CD14-positive monocyte (primary cell): Measurements from ENCODE around the gene MED27. TPM values are rescaled to one million over a fixed set of nuclear protein-coding genes. Genes with fewer than 3 reads are reported as not detected.
A peak's percentile ranks its signal among the peaks of the same experiment; 100 is the strongest.

ENCODE experiments used
- DNase-seq, 3 donors: peaks; one replicate each; pipeline ENCODE4 v3.0.0-alpha.2; 2011 to 2022
- H2AFZ ChIP-seq: 2 replicates; pipeline ENCODE4 v1.6.0; 2012; ENCODE audit warnings: mild to moderate bottlenecking, low read depth, low read length, inconsistent platforms; ENCODE audit not compliant: insufficient read depth, poor library complexity, severe bottlenecking
- H3K27ac ChIP-seq, 2 donors: 1 replicate in 1 of 2; 2 replicates in 1 of 2; pipeline ENCODE4 v1.5.1; 2012 to 2013; ENCODE audit warnings: low read length in 2 of 2, control low read depth in 1 of 2, inconsistent platforms in 1 of 2, low read depth in 1 of 2, mild to moderate bottlenecking in 1 of 2
- H3K27me3 ChIP-seq, 2 donors: one replicate each; pipeline versions ENCODE4 v1.6.0 to v1.6.1; 2011 to 2013; ENCODE audit warnings: low read length in 2 of 2; ENCODE audit not compliant: control insufficient read depth in 2 of 2, insufficient read depth in 2 of 2
- H3K36me3 ChIP-seq, 2 donors: replicated peaks in 1 of 2; 1 replicate in 1 of 2; 2 replicates in 1 of 2; pipeline versions ENCODE4 v1.5.1 to v1.6.1; 2012 to 2013; ENCODE audit warnings: low read length in 2 of 2, control low read depth in 1 of 2, inconsistent platforms in 1 of 2, mild to moderate bottlenecking in 1 of 2; ENCODE audit not compliant: insufficient read depth in 2 of 2, control insufficient read depth in 1 of 2
- H3K4me1 ChIP-seq, 2 donors: 1 replicate in 1 of 2; 2 replicates in 1 of 2; pipeline versions ENCODE4 v1.5.1 to v1.6.1; 2012 to 2013; ENCODE audit warnings: low read length in 2 of 2, control low read depth in 1 of 2, inconsistent platforms in 1 of 2, mild to moderate bottlenecking in 1 of 2, moderate library complexity in 1 of 2; ENCODE audit not compliant: insufficient read depth in 2 of 2, control insufficient read depth in 1 of 2
- H3K4me2 ChIP-seq: replicated peaks from 2 replicates; pipeline ENCODE3; 2012; ENCODE audit warnings: low read length, moderate library complexity, mild to moderate bottlenecking; ENCODE audit not compliant: poor library complexity, severe bottlenecking; ENCODE audit errors: extremely low read depth
- H3K4me3 ChIP-seq, 3 experiments: fragments of 200-600 bp in 1 of 3; sonication (generic) in 1 of 3; replicated peaks in 1 of 3; 1 replicate in 2 of 3; 2 replicates in 1 of 3; pipeline ENCODE4 v1.5.1; 2011 to 2013; ENCODE audit warnings: low read length in 3 of 3, mild to moderate bottlenecking in 3 of 3, control low read depth in 2 of 3, low read depth in 2 of 3, inconsistent platforms in 1 of 3, moderate library complexity in 1 of 3
- H3K79me2 ChIP-seq: 2 replicates; pipeline ENCODE4 v1.6.0; 2012; ENCODE audit warnings: mild to moderate bottlenecking, control low read depth, inconsistent platforms, low read length, moderate library complexity; ENCODE audit not compliant: insufficient read depth
- H3K9ac ChIP-seq: 2 replicates; pipeline ENCODE4 v1.6.0; 2017; ENCODE audit warnings: low read length, mild to moderate bottlenecking; ENCODE audit not compliant: insufficient read depth, poor library complexity, severe bottlenecking
- H3K9me3 ChIP-seq, 2 donors: replicated peaks in 1 of 2; 1 replicate in 1 of 2; 2 replicates in 1 of 2; pipeline versions ENCODE4 v1.5.1 to v1.6.1; 2012 to 2013; ENCODE audit warnings: low read length in 2 of 2, control low read depth in 1 of 2; ENCODE audit not compliant: control insufficient read depth in 1 of 2, insufficient read depth in 1 of 2
- H4K20me1 ChIP-seq: 2 replicates; pipeline ENCODE4 v1.6.0; 2012; ENCODE audit warnings: mild to moderate bottlenecking, low read length, control low read depth, moderate library complexity; ENCODE audit not compliant: insufficient read depth
- H3K27ac Mint-ChIP-seq, 7 donors: one replicate each; pipeline ENCODE4 v1.8.0; 2020; ENCODE audit warnings: mild to moderate bottlenecking in 7 of 7, mixed read lengths in 7 of 7, moderate library complexity in 6 of 7, inconsistent platforms in 2 of 7
- H3K27me3 Mint-ChIP-seq, 3 donors: one replicate each; pipeline ENCODE4 v1.8.0; 2021 to 2022; ENCODE audit warnings: low read depth in 3 of 3, mild to moderate bottlenecking in 3 of 3, mixed read lengths in 3 of 3, moderate library complexity in 3 of 3, inconsistent platforms in 1 of 3
- H3K36me3 Mint-ChIP-seq, 2 donors: one replicate each; pipeline ENCODE4 v1.8.0; 2020; ENCODE audit warnings: mixed read lengths in 2 of 2, inconsistent platforms in 1 of 2, mild to moderate bottlenecking in 1 of 2
- H3K4me1 Mint-ChIP-seq: one replicate; pipeline ENCODE4 v1.8.0; 2020; ENCODE audit warnings: mild to moderate bottlenecking, mixed read lengths
- H3K4me3 Mint-ChIP-seq, 2 donors: one replicate each; pipeline ENCODE4 v1.8.0; 2020; ENCODE audit warnings: mild to moderate bottlenecking in 2 of 2, mixed read lengths in 2 of 2, moderate library complexity in 1 of 2
- H3K9me3 Mint-ChIP-seq, 7 donors: one replicate each; pipeline ENCODE4 v1.8.0; 2020 to 2022; ENCODE audit warnings: mixed read lengths in 7 of 7, mild to moderate bottlenecking in 6 of 7, moderate library complexity in 6 of 7, inconsistent platforms in 2 of 7
- WGBS: methylation state at CpG from one replicate; pipeline ENCODE4 v1.1.5; 2013; ENCODE audit warnings: missing lambda C conversion rate; ENCODE audit not compliant: insufficient coverage; 5-methylcytosine and 5-hydroxymethylcytosine counted together
- intact Hi-C, 2 donors: fragments of 100-400 bp; cut with micrococcal nuclease; formaldehyde crosslinking; loops; one replicate each; pipeline versions ENCODE4 v1.15.0 to v1.15.1; 2023
- polyA plus RNA-seq, 3 donors: library from polyadenylated mRNA; depleted of rRNA in 1 of 3; unstranded in 2 of 3; stranded (reverse) in 1 of 3; fragments of 300-500 nt in 2 of 3; fragments of >200 nt in 1 of 3; fragmentation: Illumina TruSeq in 2 of 3; gene quantifications; 1 replicate in 2 of 3; 2 replicates in 1 of 3; pipeline ENCODE4 v1.2.3, GENCODE V29; 2012 to 2021
- TF ChIP-seq, protein P1 (sequence below): fragments of 200-600 bp; IDR thresholded peaks from one replicate; pipeline ENCODE4 v1.8.0; 2022; ENCODE audit warnings: antibody characterized with exemption, mild to moderate bottlenecking

The MED27 gene
- polyA plus RNA-seq, 3 donors = 14.0 to 26.9 (median 25.8) TPM

DNA sequence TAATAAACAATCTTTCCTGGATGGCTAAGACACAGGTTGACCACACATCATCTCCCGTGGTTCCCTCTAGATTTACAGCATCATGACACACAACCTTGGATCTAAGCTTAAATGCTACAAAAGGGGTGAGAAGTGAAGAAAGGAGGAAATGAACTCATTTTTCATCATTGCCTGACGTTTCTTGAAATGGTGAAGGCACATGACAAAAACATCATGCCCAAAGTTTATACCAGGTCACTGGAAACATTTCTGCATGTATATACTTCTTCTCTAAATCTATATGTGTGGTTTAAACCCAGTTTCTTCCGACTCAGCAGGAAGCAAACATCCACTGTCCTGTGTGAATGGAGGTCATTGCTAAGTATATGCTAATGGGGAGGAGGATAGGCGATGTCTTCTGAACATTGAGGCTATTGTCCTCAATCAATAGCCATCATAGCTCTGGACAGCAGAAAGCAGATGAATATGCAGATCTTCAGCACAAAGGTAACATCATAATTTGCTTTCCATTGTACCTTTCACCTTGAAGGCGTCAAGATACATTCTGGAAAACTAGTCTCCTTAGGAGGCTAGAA, 137.4 kb downstream of the MED27 start:
- no CpG with 5 or more reads among the region's 5 CpGs for WGBS
- Mint-ChIP-seq H3K4me1 (peaks cover 10% of the 10 kb centered on the region), H3K27ac (peak overlapping the region in 1 of 7 donors; percentile 49), H3K9me3 (no peaks in the 10 kb centered on the region), H3K36me3 (peaks cover 20% of the 10 kb centered on the region in 2 donors), H3K27me3 (no peaks in the 10 kb centered on the region), H3K4me3 (no peak overlapping the region)
- Histone ChIP-seq H3K36me3 (peaks cover 0 to 21% of the 10 kb centered on the region in 2 donors), H3K9me3 (no peaks in the 10 kb centered on the region), H3K79me2 (no peaks in the 10 kb centered on the region), H4K20me1 (no peaks in the 10 kb centered on the region), H3K4me2 (no peak overlapping the region), H3K27me3 (no peaks in the 10 kb centered on the region), H3K4me1 (peaks cover 6 to 8% of the 10 kb centered on the region in 2 donors), H3K27ac (no peak overlapping the region), H2AFZ (no peak overlapping the region), H3K4me3 (no peak overlapping the region), H3K9ac (no peak overlapping the region)
- intact Hi-C loops = no loop called here
- no peak for DNase-seq
- TF ChIP-seq, protein P1, sequence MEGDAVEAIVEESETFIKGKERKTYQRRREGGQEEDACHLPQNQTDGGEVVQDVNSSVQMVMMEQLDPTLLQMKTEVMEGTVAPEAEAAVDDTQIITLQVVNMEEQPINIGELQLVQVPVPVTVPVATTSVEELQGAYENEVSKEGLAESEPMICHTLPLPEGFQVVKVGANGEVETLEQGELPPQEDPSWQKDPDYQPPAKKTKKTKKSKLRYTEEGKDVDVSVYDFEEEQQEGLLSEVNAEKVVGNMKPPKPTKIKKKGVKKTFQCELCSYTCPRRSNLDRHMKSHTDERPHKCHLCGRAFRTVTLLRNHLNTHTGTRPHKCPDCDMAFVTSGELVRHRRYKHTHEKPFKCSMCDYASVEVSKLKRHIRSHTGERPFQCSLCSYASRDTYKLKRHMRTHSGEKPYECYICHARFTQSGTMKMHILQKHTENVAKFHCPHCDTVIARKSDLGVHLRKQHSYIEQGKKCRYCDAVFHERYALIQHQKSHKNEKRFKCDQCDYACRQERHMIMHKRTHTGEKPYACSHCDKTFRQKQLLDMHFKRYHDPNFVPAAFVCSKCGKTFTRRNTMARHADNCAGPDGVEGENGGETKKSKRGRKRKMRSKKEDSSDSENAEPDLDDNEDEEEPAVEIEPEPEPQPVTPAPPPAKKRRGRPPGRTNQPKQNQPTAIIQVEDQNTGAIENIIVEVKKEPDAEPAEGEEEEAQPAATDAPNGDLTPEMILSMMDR = no peak

DNA sequence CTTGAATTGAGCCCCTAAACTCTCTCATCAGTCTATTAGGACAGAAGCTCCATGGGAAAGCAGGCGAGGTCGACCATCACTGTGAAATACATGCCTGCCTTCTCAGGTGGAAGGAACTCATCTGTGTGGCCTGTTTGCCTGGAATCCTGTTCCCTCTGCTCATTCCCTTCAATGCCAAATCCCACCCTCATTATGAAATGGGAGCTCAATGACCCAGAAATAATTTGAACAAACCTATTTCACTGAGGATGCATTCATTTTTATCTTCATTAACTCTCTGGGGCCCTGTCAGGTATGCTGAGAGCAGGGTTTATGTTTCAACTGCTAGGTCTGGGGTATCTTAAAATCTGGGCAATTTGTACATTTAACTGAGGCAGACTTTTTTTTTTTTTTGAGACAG, 142.2 kb downstream of the MED27 start:
- Histone ChIP-seq H4K20me1 (no peaks in the 10 kb centered on the region), H3K27ac (no peak overlapping the region), H3K9ac (no peak overlapping the region), H3K79me2 (no peaks in the 10 kb centered on the region), H3K4me3 (no peak overlapping the region), H3K36me3 (peaks cover 0 to 26% of the 10 kb centered on the region in 2 donors), H3K4me1 (no peaks in the 10 kb centered on the region), H3K27me3 (no peaks in the 10 kb centered on the region), H2AFZ (no peak overlapping the region), H3K4me2 (no peak overlapping the region), H3K9me3 (no peaks in the 10 kb centered on the region)
- no peak for DNase-seq
- TF ChIP-seq, protein P1 = no peak
- intact Hi-C loops = no loop called here
- peaks cover 21 to 29% of the 10 kb centered on the region in 2 donors for H3K36me3 Mint-ChIP-seq
- peaks cover 0 to 3% (median 0%) of the 10 kb centered on the region in 7 donors for H3K9me3 Mint-ChIP-seq
- no peaks in the 10 kb centered on the region for H3K27me3 Mint-ChIP-seq
- H3K27ac Mint-ChIP-seq = peak overlapping the region in 1 of 7 donors; percentile 16
- H3K4me1 Mint-ChIP-seq = no peaks in the 10 kb centered on the region
- H3K4me3 Mint-ChIP-seq = no peak overlapping the region
- no CpG with 5 or more reads among the region's 2 CpGs for WGBS
